T-helper 9 cell (primary cell): ENCODE results near the gene NLRP11.

Experiments used
- DNase-seq: peaks from one replicate; pipeline ENCODE4 v3.0.0-alpha.2; 2020
- total RNA-seq, 2 donors: gene quantifications; one replicate each; lab custom pipeline; 2026; lab: John Stamatoyannopoulos, UW

The NLRP11 gene
- total RNA-seq, result 0 reads per million in 2 donors

- no peak for DNase-seq
These were observed at the start of gene NLRP11 for GRCh38 chr19:55831846-55832245. NLRP11 (minus strand) TSS chr19:55831999; CDS start chr19:55818174, 13,825 bp downstream.

GRCh38 chr19:55877211-55877610, 45.4 kb upstream of the NLRP11 start:
- DNase-seq, result no peak

GRCh38 chr19:55870736-55871135, 38.9 kb upstream of the NLRP11 start:
- DNase-seq, result no peak

GRCh38 chr19:55867101-55867500, 35.3 kb upstream of the NLRP11 start:
- no peak for DNase-seq

GRCh38 chr19:55866521-55866920, 34.7 kb upstream of the NLRP11 start:
- no peak for DNase-seq

- DNase-seq, result no peak
These were observed 27.2 kb upstream of the NLRP11 start for GRCh38 chr19:55858969-55859368.

GRCh38 chr19:55858401-55858800, 26.6 kb upstream of the NLRP11 start:
- no peak for DNase-seq

- DNase-seq, result no peak
These were observed 26.2 kb upstream of the NLRP11 start for GRCh38 chr19:55857974-55858373.

- DNase-seq, result no peak
These were observed 25.4 kb upstream of the NLRP11 start for GRCh38 chr19:55857149-55857548.

- no peak for DNase-seq
These were observed 23.4 kb upstream of the NLRP11 start for GRCh38 chr19:55855160-55855559.

GRCh38 chr19:55838906-55839305, 7.1 kb upstream of the NLRP11 start:
- no peak for DNase-seq

- DNase-seq, result no peak
These were observed 6.5 kb upstream of the NLRP11 start for GRCh38 chr19:55838251-55838650.

GRCh38 chr19:55836340-55836739, 4.5 kb upstream of the NLRP11 start, which contains the start of gene NLRP4:
NLRP4 (plus strand) TSS chr19:55836540; CDS start chr19:55852081, 15,541 bp downstream.
- no peak for DNase-seq

GRCh38 chr19:55832676-55833075, 877 bp upstream of the NLRP11 start:
- DNase-seq, result no peak

GRCh38 chr19:55830656-55831055, 1.1 kb downstream of the NLRP11 start:
- DNase-seq, result no peak

- DNase-seq, result no peak
These were observed 11.8 kb downstream of the NLRP11 start for GRCh38 chr19:55820037-55820436.

GRCh38 chr19:55813906-55814305, 17.9 kb downstream of the NLRP11 start:
- no peak for DNase-seq

GRCh38 chr19:55812449-55812848, 19.4 kb downstream of the NLRP11 start:
- no peak for DNase-seq

GRCh38 chr19:55811340-55811739, 20.5 kb downstream of the NLRP11 start:
- DNase-seq, result no peak

GRCh38 chr19:55809381-55810058, 22.3 kb downstream of the NLRP11 start:
- no peak for DNase-seq

- no peak for DNase-seq
These were observed 29.5 kb downstream of the NLRP11 start for GRCh38 chr19:55802281-55802680.

- no peak for DNase-seq
These were observed 30.4 kb downstream of the NLRP11 start for GRCh38 chr19:55801416-55801815.

GRCh38 chr19:55795021-55795420, 36.8 kb downstream of the NLRP11 start:
- no peak for DNase-seq

GRCh38 chr19:55781112-55781511, 50.7 kb downstream of the NLRP11 start:
- no peak for DNase-seq

GRCh38 chr19:55778331-55778730, 53.5 kb downstream of the NLRP11 start:
- no peak for DNase-seq
